Stimulated activated CD8-positive, alpha-beta memory T cell treated with anti-CD3 and anti-CD28 coated beads, Interleukin-7, amount 100 ng/mL, for 4 hours (primary cell): Measurements from ENCODE around the gene NADK.

ENCODE experiments used
- DNase-seq, 2 donors: peaks; one replicate each; pipeline ENCODE4 v3.0.0-alpha.2; 2020; ENCODE audit warnings: low read depth in 2 of 2

NADK gene

GRCh38 chr1:1777950-1778662, at the start of gene NADK:
TSS of gene NADK (minus strand) at chr1:1778470. CDS start at chr1:1765406, 13,064 bp downstream.
- DNase-seq: peak; percentile 36 to 73

- DNase-seq: no peak
Measured at GRCh38 chr1:1827089-1827848, 49.0 kb upstream of the NADK start.

- DNase-seq: no peak
Measured at GRCh38 chr1:1826356-1827088, 48.3 kb upstream of the NADK start.

GRCh38 chr1:1825217-1825616, 46.9 kb upstream of the NADK start:
- DNase-seq: no peak

GRCh38 chr1:1819762-1820161, 41.5 kb upstream of the NADK start:
- no peak for DNase-seq

GRCh38 chr1:1817221-1817620, 39.0 kb upstream of the NADK start:
- DNase-seq: no peak

- no peak for DNase-seq
Measured at GRCh38 chr1:1815606-1816281, 37.5 kb upstream of the NADK start.

GRCh38 chr1:1809489-1809888, 31.2 kb upstream of the NADK start:
- DNase-seq: no peak

- DNase-seq: no peak
Measured at GRCh38 chr1:1808206-1808605, 29.9 kb upstream of the NADK start.

- DNase-seq: no peak
Measured at GRCh38 chr1:1806890-1807289, 28.6 kb upstream of the NADK start.

- no peak for DNase-seq
Measured at GRCh38 chr1:1804301-1804700, 26.0 kb upstream of the NADK start.

- DNase-seq: no peak
Measured at GRCh38 chr1:1802871-1803270, 24.6 kb upstream of the NADK start.

- DNase-seq: no peak
Measured at GRCh38 chr1:1799716-1800115, 21.4 kb upstream of the NADK start.

GRCh38 chr1:1797731-1798341, 19.6 kb upstream of the NADK start:
- no peak for DNase-seq

GRCh38 chr1:1796466-1796865, 18.2 kb upstream of the NADK start:
- no peak for DNase-seq

- no peak for DNase-seq
Measured at GRCh38 chr1:1794999-1795398, 16.7 kb upstream of the NADK start.

GRCh38 chr1:1793481-1794244, 15.4 kb upstream of the NADK start:
- DNase-seq: no peak

GRCh38 chr1:1788646-1789431, 10.6 kb upstream of the NADK start:
- DNase-seq: no peak

- no peak for DNase-seq
Measured at GRCh38 chr1:1788136-1788535, 9.9 kb upstream of the NADK start.
